Neural progenitor cell (in vitro differentiated cells): ENCODE data around the gene SLC4A2. TPM values are rescaled to one million over a fixed set of nuclear protein-coding genes. Genes with fewer than 3 reads are reported as not detected.
A peak's percentile ranks its signal among the peaks of the same experiment; 100 is the strongest.

Experiments
- DNase-seq: peaks from one replicate; pipeline ENCODE4 v3.0.0-alpha.2; 2016; ENCODE audit warnings: low spot score
- H2AFZ ChIP-seq: fragments of 200-600 bp; sonication (generic); replicated peaks from 2 replicates; pipeline ENCODE4 v1.6.1; 2016; ENCODE audit warnings: antibody characterized with exemption
- H3F3A ChIP-seq: fragments of 200-600 bp; sonication (generic); 2 replicates; pipeline ENCODE4 v1.6.1; 2016; ENCODE audit warnings: antibody characterized with exemption, low read depth
- H3K27ac ChIP-seq: fragments of 200-600 bp; sonication (generic); 2 replicates; pipeline ENCODE4 v1.5.1; 2016; ENCODE audit warnings: mild to moderate bottlenecking
- H3K27me3 ChIP-seq: fragments of 200-600 bp; sonication (generic); 2 replicates; pipeline ENCODE4 v1.6.1; 2016; ENCODE audit warnings: mild to moderate bottlenecking, moderate library complexity
- H3K36me3 ChIP-seq: fragments of 200-600 bp; sonication (generic); 2 replicates; pipeline ENCODE4 v1.5.1; 2016
- H3K4me1 ChIP-seq: fragments of 200-600 bp; sonication (generic); 2 replicates; pipeline ENCODE4 v1.6.1; 2016; ENCODE audit warnings: mixed run types
- H3K4me2 ChIP-seq: fragments of 200-600 bp; sonication (generic); 2 replicates; pipeline ENCODE4 v1.6.1; 2016
- H3K4me3 ChIP-seq: fragments of 200-600 bp; sonication (generic); 2 replicates; pipeline ENCODE4 v1.5.1; 2016
- H3K79me2 ChIP-seq: fragments of 200-600 bp; sonication (generic); 2 replicates; pipeline ENCODE4 v1.6.1; 2016; ENCODE audit warnings: low read depth
- H3K9ac ChIP-seq: fragments of 200-600 bp; sonication (generic); 2 replicates; pipeline ENCODE4 v1.6.1; 2016
- H3K9me3 ChIP-seq: fragments of 200-600 bp; sonication (generic); 2 replicates; pipeline ENCODE4 v1.5.1; 2016; ENCODE audit warnings: low read depth
- H4K20me1 ChIP-seq: fragments of 200-600 bp; sonication (generic); 2 replicates; pipeline ENCODE4 v1.6.1; 2016; ENCODE audit warnings: low read depth
- H3K27ac Mint-ChIP-seq: 3 replicates; pipeline ENCODE4 v1.8.0; 2021; ENCODE audit warnings: mixed read lengths
- H3K27me3 Mint-ChIP-seq: 2 replicates; pipeline ENCODE4 v1.8.0; 2022; ENCODE audit warnings: low read depth, mild to moderate bottlenecking, inconsistent platforms, moderate library complexity, mixed read lengths; ENCODE audit not compliant: insufficient read depth
- H3K36me3 Mint-ChIP-seq: 3 replicates; pipeline ENCODE4 v1.8.0; 2021; ENCODE audit warnings: mixed read lengths
- H3K4me1 Mint-ChIP-seq: 3 replicates; pipeline ENCODE4 v1.8.0; 2021; ENCODE audit warnings: mixed read lengths
- H3K4me3 Mint-ChIP-seq: 3 replicates; pipeline ENCODE4 v1.8.0; 2021; ENCODE audit warnings: mild to moderate bottlenecking, moderate library complexity, mixed read lengths
- H3K9me3 Mint-ChIP-seq: 3 replicates; pipeline ENCODE4 v1.8.0; 2020; ENCODE audit warnings: mixed read lengths
- EZH2 ChIP-seq: fragments of 200-600 bp; sonication (generic); IDR thresholded peaks from 2 replicates; pipeline ENCODE4 v1.6.1; 2017; ENCODE audit warnings: antibody characterized with exemption, mild to moderate bottlenecking, moderate library complexity
- EZH2phosphoT487 ChIP-seq: fragments of 200-600 bp; sonication (generic); IDR thresholded peaks from 2 replicates; pipeline ENCODE4 v1.6.1; 2017; ENCODE audit warnings: antibody characterized with exemption
- total RNA-seq: library from RNA; depleted of rRNA; stranded (reverse); fragments of >200 nt; gene quantifications from 2 replicates; pipeline ENCODE4 v1.2.3, GENCODE V29; 2015; ENCODE audit warnings: low replicate concordance
- TF ChIP-seq, protein P1 (sequence below): fragments of 200-600 bp; sonication (generic); IDR thresholded peaks from 2 replicates; pipeline ENCODE4 v1.5.1; 2017; ENCODE audit warnings: antibody characterized with exemption, mild to moderate bottlenecking

Gene SLC4A2
- total RNA-seq, 1 donor from 2014 or later = 26.1 TPM

DNA sequence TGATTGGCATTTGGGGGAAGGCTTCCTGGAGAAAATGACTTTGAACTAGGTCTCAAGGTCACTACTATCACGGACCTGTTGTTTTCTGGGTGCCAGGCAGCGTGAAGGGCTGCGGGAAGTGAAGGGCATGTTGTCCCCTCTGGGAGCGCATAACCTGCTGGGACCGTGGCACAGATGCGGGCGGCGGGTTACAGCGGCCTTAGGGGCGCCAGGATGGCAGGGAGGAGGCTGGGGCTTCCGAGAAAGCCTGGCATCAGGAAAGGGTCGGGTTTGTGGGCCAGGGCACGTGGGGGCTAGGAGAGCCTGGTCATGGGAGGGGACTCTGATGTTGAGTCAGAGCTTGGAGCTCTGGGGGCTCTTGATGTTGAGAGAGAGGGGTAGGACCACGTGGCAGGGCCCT is 6.1 kb downstream of the SLC4A2 start:
- H3F3A ChIP-seq = peaks cover 27% of the 10 kb centered on the region
- peaks cover 48% of the 10 kb centered on the region for H4K20me1 ChIP-seq
- H3K36me3 ChIP-seq = no peaks in the 10 kb centered on the region
- Mint-ChIP-seq H3K27ac (no peak overlapping the region), H3K9me3 (no peaks in the 10 kb centered on the region), H3K4me1 (peaks cover 17% of the 10 kb centered on the region), H3K4me3 (peak overlapping the region; percentile 57), H3K36me3 (peaks cover 8% of the 10 kb centered on the region), H3K27me3 (peaks cover 8% of the 10 kb centered on the region)
- TF ChIP-seq EZH2 = no peak
- TF ChIP-seq EZH2phosphoT487 = no peak
- H3K79me2 ChIP-seq = peaks cover 5% of the 10 kb centered on the region
- no peak overlapping the region for H3K27ac ChIP-seq
- H2AFZ ChIP-seq = no peak overlapping the region
- DNase-seq = no peak
- H3K4me2 ChIP-seq = no peak overlapping the region
- H3K9me3 ChIP-seq = no peaks in the 10 kb centered on the region
- H3K27me3 ChIP-seq = peaks cover 19% of the 10 kb centered on the region
- peaks cover 24% of the 10 kb centered on the region for H3K4me1 ChIP-seq
- H3K4me3 ChIP-seq = no peak overlapping the region
- H3K9ac ChIP-seq = no peak overlapping the region

GRCh38 chr7:151066273-151066974 is 7.0 kb downstream of the SLC4A2 start:
- Histone ChIP-seq H3K4me3 (no peak overlapping the region), H3K27ac (no peak overlapping the region), H3K4me1 (peaks cover 15% of the 10 kb centered on the region), H3K36me3 (no peaks in the 10 kb centered on the region), H3F3A (peaks cover 19% of the 10 kb centered on the region), H3K79me2 (no peaks in the 10 kb centered on the region), H3K9me3 (no peaks in the 10 kb centered on the region), H3K4me2 (no peak overlapping the region), H3K9ac (no peak overlapping the region), H2AFZ (no peak overlapping the region), H4K20me1 (peaks cover 39% of the 10 kb centered on the region), H3K27me3 (peaks cover 12% of the 10 kb centered on the region)
- Mint-ChIP-seq H3K36me3 (peaks cover 8% of the 10 kb centered on the region), H3K4me1 (peaks cover 10% of the 10 kb centered on the region), H3K27me3 (peaks cover 5% of the 10 kb centered on the region), H3K9me3 (no peaks in the 10 kb centered on the region), H3K4me3 (no peak overlapping the region), H3K27ac (no peak overlapping the region)
- TF ChIP-seq EZH2phosphoT487 (no peak), EZH2 (no peak)
- TF ChIP-seq, protein P1, sequence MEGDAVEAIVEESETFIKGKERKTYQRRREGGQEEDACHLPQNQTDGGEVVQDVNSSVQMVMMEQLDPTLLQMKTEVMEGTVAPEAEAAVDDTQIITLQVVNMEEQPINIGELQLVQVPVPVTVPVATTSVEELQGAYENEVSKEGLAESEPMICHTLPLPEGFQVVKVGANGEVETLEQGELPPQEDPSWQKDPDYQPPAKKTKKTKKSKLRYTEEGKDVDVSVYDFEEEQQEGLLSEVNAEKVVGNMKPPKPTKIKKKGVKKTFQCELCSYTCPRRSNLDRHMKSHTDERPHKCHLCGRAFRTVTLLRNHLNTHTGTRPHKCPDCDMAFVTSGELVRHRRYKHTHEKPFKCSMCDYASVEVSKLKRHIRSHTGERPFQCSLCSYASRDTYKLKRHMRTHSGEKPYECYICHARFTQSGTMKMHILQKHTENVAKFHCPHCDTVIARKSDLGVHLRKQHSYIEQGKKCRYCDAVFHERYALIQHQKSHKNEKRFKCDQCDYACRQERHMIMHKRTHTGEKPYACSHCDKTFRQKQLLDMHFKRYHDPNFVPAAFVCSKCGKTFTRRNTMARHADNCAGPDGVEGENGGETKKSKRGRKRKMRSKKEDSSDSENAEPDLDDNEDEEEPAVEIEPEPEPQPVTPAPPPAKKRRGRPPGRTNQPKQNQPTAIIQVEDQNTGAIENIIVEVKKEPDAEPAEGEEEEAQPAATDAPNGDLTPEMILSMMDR = no peak
- DNase-seq = no peak

- Mint-ChIP-seq H3K4me3 (no peak overlapping the region), H3K36me3 (peaks cover 11% of the 10 kb centered on the region), H3K4me1 (peaks cover 2% of the 10 kb centered on the region), H3K27me3 (peaks cover 2% of the 10 kb centered on the region), H3K9me3 (no peaks in the 10 kb centered on the region), H3K27ac (no peak overlapping the region)
- H3K9me3 ChIP-seq = no peaks in the 10 kb centered on the region
- no peak overlapping the region for H2AFZ ChIP-seq
- H3K27ac ChIP-seq = no peak overlapping the region
- peaks cover 1% of the 10 kb centered on the region for H3F3A ChIP-seq
- no peak for DNase-seq
- no peak overlapping the region for H3K9ac ChIP-seq
- H3K4me1 ChIP-seq = no peaks in the 10 kb centered on the region
- no peaks in the 10 kb centered on the region for H3K79me2 ChIP-seq
- no peak for TF ChIP-seq EZH2
- TF ChIP-seq, protein P1 = no peak
- TF ChIP-seq EZH2phosphoT487 = no peak
- peaks cover 2% of the 10 kb centered on the region for H3K27me3 ChIP-seq
- H4K20me1 ChIP-seq = peaks cover 21% of the 10 kb centered on the region
- H3K36me3 ChIP-seq = no peaks in the 10 kb centered on the region
- no peak overlapping the region for H3K4me3 ChIP-seq
- H3K4me2 ChIP-seq = no peak overlapping the region
Observed at GRCh38 chr7:151068069-151068773, 8.8 kb downstream of the SLC4A2 start.
